OCI-LY7 (cell line): ENCODE results near the gene TTC13.

Source experiments
- CTCF ChIP-seq: fragments of 200-600 bp; sonication (generic); conservative IDR thresholded peaks from 2 replicates; pipeline ENCODE4 v1.5.1; 2014; ENCODE audit warnings: mild to moderate bottlenecking, antibody characterized with exemption, low read length, moderate library complexity, mixed read lengths
- EZH2phosphoT487 ChIP-seq: fragments of 200-600 bp; sonication (generic); IDR thresholded peaks from 2 replicates; pipeline ENCODE4 v1.6.1; 2018; ENCODE audit warnings: low read depth, borderline replicate concordance, mild to moderate bottlenecking, mixed run types, antibody characterized with exemption, low read length, moderate library complexity, mixed read lengths

- TF ChIP-seq CTCF (no peak), EZH2phosphoT487 (no peak)
These were observed 55.5 kb downstream of the TTC13 start for GRCh38 chr1:230923176-230923575.
